ENCODE measurements around the gene LRGUK.
"Not testable (repeated sequence)": the region's sequence is repeated elsewhere in the genome, so short reads cannot be mapped to it uniquely, and the experiment has no call there.

The LRGUK gene

GRCh38 chr7:134186027-134186426 lies 58.9 kb downstream of the LRGUK start:
- DNase-seq (ENCODE audit: low read depth in 2 of 2): no peak

GRCh38 chr7:134186801-134187200 lies 59.7 kb downstream of the LRGUK start:
- no peak for DNase-seq (ENCODE audit: low read depth in 2 of 2)

DNA sequence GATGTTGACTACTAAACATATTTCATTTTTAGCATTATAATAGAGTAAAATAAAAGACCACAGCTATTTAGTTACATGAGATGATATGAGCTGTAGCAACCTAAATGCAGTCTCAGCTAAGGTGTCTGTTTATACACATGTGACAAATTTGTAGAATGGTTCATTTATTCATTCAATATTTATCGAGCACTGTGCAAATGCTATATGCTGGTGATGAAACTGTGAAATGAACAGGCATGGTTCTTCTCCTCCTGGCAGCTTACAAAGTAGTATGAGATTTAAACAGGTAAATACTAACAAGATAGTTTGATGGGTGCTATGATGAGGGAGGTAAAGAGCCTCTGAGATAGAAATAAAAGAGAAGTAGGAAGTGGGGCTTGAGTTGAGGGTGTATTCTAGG lies 60.8 kb downstream of the LRGUK start:
- DNase-seq (ENCODE audit: low read depth in 2 of 2): no peak

GRCh38 chr7:134188311-134188710 lies 61.2 kb downstream of the LRGUK start:
- DNase-seq (ENCODE audit: low read depth in 2 of 2): no peak

- no peak for DNase-seq (ENCODE audit: low read depth in 2 of 2)
Measured at GRCh38 chr7:134189559-134189958, 62.4 kb downstream of the LRGUK start.

GRCh38 chr7:134191876-134192275 lies 64.7 kb downstream of the LRGUK start:
- DNase-seq (ENCODE audit: low read depth in 2 of 2): no peak

- DNase-seq (ENCODE audit: low read depth in 2 of 2): no peak
Measured at GRCh38 chr7:134193240-134193639, 66.1 kb downstream of the LRGUK start.

DNA sequence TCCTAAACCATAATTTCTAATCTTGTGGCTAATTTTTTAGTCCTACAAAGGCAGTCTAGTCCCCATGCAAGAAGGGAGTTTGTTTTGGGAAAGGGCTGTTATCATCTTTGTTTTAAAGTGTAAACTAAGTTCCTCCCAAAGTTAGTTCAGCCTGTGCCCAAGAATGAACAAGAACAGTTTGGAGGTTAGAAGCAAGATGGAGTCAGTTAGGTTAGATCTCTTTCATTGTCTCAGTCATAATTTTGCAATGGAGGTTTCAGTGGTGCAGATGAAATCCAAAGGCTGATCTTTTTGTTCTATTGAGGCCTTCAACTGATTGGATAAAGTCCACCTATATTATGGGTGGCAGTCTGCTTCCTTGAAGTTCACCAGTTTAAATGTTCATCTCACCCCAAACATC lies 68.1 kb downstream of the LRGUK start:
- no peak for DNase-seq (ENCODE audit: low read depth in 2 of 2)

DNA sequence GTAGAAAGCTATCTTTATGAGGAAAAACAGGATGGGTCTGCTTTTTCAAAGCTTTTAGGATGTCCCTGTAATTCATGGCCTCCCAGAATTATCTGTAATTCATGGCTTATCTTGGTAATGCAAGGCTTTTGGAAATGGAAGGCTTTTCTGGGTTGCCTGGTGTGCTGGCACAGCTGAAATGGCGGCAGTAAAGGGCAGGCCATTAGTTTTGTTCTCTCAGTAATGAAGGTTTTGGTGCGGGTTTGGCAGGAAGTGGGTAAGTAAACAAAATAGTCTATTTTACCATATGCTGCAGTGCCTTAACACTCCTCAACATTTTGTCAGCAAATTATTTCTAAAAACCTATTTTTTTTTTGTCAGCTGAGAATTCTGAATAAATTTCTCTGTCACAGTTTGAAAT lies 69.3 kb downstream of the LRGUK start:
- DNase-seq (ENCODE audit: low read depth in 2 of 2): no peak

GRCh38 chr7:134197345-134197744 lies 70.2 kb downstream of the LRGUK start:
- DNase-seq (ENCODE audit: low read depth in 2 of 2): no peak

DNA sequence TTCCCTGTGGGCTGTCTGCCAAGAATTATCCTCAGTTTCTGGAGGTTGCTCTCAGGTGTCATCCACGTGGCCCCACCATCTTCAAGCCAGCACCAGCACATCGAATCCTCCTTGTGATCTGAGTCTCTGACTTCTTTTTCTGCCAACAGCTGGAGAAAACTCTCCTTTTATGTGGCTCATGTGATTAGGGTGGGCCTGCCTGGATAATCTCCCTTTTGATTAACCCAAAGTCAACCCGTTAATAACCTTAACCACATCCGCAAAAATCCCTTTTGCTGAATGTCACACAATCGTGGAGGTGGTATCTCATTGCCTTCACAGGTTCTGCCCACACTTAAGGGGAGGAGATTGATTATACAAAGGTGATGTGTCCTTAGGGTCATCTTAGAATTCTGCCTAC lies 73.8 kb downstream of the LRGUK start:
- no peak for DNase-seq (ENCODE audit: low read depth in 2 of 2)

DNA sequence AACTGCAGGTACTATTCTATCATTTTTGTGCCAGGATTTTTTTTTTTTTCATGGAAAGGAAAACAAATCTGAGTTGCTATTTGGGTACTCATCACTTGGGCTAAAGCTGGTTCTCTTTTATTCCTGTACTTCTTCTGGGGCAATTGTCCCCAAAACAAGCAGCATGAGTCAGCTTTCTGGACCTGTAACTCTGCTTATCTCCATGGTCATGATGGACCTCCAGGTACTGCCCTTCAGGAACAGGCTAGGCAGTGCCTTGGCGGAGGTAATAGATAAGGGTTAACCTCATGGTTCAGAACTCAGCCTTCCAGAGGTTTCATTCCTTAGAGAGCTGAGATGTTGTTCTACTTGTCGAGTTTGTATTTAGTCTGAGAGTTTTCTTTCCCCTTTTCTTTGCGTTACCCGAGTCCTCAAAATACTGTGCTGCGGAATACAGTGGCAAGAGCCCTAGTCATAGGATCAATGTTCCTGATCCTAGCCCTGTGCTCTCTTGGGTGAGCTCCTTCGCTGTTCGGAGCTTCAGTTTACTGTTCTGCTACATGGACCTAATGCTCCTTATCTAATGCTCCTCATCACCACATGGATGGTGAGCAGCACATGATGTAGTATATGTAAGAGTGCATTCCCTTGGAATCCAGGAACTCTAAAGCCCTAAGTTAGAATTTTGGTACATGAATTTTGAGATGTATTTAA lies 74.6 kb downstream of the LRGUK start:
- no peak for DNase-seq (ENCODE audit: low read depth in 2 of 2)

DNA sequence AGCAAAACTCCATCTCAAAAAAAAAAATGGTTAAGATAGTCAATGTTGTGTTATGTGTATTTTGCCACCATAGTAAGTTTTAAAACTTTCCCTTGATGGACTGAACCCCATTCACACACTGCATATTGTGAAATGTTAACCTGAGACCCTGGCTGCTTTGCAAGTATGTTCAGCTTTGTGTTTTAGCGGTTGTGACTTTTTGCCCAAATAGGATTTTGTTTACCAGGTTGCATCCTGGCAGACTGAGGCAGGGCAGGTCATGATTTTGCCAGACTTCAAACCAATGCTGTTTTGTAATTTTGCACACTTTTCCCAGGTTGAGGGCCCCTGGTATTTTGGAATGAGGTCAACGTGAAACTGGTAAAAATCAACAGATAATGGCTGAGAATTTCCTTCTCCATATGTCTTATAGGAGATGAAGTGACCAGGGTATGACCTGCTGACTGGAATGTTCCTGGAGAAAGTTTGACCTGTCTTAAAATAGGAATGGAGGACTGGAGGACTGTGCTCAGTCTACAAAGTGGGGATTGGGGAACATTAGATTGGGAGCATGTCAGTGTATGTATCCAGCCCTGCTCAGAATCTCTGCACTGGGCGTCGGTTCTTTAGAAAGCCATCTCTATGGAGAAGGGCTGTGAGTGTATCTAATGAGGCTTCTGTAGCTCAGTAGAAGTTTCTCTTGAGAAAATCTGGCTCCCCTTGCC lies 76.2 kb downstream of the LRGUK start:
- DNase-seq (ENCODE audit: low read depth in 2 of 2): no peak

GRCh38 chr7:134209322-134210015 lies 82.3 kb downstream of the LRGUK start:
- no peak for DNase-seq (ENCODE audit: low read depth in 2 of 2)

- DNase-seq (ENCODE audit: low read depth in 2 of 2): no peak
Measured at GRCh38 chr7:134210227-134210626, 83.1 kb downstream of the LRGUK start.

DNA sequence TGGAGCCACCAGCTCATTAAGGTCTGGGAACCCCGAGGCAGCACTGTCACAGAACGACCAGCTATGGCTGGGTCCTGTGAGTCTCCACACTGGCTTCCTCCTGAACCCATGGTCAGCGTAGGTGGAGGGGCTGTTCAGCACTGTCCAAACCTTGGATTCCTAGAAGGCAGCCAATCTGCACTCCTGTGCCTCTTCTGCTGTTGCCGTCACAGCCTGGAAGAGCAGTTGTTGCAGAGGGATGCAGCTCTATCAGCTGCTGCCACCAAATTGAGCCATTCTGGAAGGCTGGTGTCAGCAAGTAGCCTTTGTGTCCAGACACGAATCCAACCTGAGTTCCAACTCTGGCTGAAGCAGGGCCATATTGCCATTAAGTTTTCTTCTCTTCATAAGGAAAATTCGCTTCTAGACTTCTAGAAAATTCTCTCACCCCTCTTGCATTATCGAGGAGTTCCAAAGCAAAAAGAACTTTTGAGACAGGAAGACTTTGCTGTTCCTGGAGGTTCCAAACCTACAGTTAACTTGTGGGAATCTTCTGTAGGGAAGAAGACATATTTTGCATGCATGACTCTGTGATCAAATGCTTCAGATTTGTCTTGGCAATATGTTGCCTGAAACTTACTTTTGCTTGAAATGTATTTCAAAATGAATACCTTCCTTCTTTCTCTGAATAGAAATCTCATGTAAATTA lies 84.0 kb downstream of the LRGUK start:
- no peak for DNase-seq (ENCODE audit: low read depth in 2 of 2)

GRCh38 chr7:134211817-134212216 lies 84.7 kb downstream of the LRGUK start:
- no peak for DNase-seq (ENCODE audit: low read depth in 2 of 2)

GRCh38 chr7:134212576-134213546 lies 85.7 kb downstream of the LRGUK start:
- DNase-seq (ENCODE audit: low read depth in 2 of 2): no peak

DNA sequence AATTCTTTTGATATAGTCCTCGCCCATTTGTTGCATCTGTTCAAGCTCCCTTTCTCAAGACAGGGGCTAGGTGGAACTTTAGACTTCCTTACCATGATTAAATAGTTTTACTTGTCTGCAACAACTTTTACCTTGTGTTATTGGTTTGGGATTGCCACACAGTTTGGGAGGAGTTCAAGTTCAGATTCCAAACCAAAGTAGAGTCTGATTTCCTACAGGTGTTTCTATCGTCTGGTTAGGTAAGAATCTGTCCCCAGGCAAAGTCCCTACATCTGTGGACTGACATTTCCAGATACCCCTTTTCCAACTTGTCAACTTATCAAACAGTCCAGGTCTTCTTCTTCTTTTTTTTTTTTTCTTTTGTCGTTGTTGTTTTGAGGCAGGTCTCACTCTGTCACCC lies 93.1 kb downstream of the LRGUK start:
- no peak for DNase-seq (ENCODE audit: low read depth in 2 of 2)

DNA sequence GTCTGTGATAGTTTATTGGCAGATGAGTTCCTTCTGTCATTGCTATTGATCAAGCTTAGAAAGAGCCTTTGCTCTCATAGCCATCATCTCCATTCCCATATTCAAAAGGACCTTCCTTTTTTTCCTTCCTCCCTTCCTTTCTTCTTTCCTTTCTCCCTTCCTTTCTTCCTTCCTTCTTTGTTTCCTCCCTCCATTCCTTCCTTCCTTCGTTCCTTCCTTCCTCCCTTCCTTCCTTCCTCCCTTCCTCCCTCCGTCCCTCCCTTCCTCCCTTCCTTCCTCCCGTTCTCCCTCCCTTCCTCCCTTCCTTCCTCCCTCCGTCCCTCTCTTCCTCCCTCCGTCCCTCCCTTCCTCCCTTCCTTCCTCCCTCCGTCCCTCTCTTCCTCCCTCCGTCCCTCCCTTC lies 104.2 kb downstream of the LRGUK start:
- DNase-seq (ENCODE audit: low read depth in 2 of 2): not testable (repeated sequence)

GRCh38 chr7:134234216-134234615 lies 107.1 kb downstream of the LRGUK start:
- DNase-seq (ENCODE audit: low read depth in 2 of 2): no peak
